Activated T-cell treated with anti-CD3 and anti-CD28 coated beads, Interleukin-2, amount 50 U/mL, for 1 hour (primary cell): ENCODE data around the gene THBD.

ENCODE experiments used
- DNase-seq: peaks from one replicate; pipeline ENCODE4 v3.0.0-alpha.2; 2020

Gene THBD

DNA sequence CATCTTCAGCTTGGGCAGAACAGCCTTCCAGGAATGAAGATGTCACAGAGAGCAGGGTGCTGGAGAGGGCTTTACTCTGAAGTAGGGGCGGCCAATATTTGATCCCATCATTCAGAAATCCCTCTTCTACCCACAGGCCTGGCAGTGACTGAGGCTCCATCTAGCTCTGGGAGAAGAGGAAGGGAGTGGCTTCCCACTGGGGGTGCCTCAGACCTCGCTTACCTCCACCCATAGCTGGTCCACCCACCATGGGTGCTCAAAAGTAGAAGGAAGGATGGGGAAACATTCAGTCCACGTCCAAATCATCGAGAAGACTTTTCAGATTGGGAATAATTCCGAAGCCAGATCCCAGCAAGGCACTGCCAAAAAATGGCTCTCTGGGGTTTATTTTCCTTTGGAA lies 11.8 kb upstream of the THBD start:
- no peak for DNase-seq

DNA sequence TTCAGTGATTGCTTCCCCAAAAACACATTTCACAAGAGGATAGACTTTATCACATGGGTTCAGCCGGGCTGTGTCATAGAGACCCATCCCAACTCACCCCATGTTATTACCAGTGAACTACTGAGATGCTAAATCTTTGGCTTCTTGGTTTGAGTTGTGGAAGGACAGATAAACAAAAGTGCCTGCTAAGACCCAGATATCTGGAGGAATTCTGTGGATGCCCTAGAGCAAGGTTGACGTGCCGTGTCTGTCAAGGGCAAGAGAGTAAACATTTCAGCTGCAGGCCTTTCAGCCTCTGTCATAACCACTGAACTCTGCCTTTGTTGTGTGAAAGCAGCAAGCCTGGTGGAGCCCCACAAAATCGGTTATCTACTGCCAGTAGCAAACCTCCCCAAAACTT lies 11.2 kb upstream of the THBD start:
- DNase-seq = no peak

DNA sequence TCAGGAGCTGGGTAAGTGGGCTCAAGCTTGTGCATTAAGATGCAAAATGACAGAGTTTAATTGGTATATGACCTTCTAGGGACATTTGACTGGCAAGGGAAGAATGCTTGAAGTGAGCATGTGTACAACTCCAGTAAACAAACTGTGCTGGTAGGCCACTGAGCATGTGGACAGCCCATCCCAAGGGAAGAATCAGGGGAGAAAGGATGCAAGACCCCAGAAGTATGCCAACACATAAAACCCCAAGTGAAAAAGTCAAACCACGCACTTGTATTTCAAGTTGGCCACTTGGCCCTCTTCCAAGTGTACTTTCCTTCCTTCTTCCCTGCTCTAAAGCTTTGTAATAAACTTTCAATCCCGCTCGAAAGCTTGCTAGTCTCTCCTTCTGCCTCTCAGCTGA lies 10.4 kb upstream of the THBD start:
- DNase-seq = no peak

DNA sequence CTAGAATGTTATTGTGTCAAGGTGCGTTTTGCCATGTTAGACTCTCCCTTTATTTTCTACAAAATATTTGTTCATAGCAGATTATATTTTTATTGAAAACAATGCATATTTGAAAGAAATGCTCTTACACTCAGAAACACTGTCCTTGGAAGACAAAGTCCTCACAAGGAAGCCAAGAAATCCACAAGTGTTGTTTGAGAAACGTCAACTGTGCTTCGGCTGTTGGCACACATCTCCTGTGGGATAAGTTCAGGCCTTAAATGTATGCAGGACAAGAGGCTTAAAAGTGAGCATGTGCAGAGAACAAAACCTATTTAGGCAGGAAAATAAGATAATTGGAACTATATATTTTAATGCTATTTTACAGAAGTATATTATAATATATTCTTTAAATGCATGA lies 9.5 kb upstream of the THBD start:
- no peak for DNase-seq

DNA sequence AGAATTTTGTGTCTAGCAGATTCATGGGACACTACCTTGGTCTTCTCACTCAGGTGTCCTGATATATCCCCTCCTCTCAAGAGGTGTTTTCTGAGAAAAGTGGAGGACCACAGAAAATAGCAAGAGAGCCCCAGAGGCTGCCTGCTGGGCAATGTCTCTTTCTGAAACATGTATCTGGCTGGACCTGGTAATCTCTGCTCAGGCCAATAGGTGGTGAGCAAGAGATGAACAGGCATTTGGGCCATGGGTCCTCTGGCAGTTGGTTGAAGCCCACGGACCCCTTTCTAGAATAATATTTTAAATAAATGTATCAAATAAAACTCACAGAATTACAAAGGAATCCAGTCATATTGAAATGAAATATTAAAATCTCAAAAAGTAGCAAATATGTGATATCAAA lies 8.8 kb upstream of the THBD start:
- DNase-seq = no peak

DNA sequence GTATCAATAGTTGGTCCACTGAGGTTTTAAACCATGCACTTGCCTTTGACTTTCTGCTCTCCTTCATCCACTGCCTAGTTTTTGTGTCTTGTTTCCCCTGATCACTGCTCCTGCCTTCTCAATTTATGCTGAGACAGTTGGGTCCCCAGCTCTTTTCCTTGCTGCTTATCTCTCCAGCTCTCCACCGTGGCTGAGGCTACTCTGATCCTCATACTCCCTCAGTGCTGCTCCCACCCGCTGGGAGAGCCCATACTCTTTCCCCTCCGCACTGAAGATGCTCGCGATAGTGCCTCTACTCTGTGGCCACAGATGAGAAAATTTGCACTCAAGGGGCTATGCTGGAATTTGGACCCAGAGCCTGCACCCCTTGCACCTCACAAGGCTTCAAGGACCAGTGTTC lies 3.4 kb upstream of the THBD start:
- DNase-seq = no peak

DNA sequence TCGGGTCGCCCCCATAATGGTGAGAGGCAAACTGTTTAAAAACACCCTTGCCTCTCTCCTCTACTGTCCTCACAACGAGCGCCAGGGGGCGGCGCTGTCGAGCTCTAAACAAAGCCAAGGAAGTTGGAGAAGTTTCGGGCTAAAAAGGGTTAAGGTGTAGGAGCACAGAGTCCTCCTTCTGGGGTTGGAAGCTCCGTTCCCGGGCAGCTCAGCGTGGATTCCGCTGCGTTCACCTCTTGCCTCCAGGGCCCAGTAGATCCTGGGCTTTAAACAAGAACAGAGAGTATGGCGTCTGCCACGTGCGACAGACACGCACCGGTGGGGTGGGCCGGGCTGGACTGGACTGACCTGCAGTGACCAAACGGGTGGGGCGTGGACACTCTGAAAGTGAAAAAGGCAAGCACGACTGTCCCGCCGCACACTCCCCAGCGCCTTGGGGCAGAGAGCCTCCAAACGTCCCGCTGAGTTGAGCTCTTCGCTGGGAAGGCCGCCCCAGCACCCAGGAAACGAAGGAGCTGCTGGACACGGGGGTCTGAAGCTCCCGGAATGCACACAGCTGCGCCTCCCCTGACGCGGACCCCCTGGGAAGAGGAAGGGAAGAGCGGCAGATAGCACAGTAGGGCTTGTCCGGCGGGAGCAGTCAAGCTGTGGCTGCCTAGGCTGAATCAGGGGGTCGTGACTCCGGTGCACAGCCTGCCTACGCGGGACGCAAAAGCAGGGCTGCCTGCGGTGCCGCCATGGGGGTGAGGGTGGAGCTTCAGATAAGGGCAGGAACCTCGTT lies 1.6 kb upstream of the THBD start:
- no peak for DNase-seq

DNA sequence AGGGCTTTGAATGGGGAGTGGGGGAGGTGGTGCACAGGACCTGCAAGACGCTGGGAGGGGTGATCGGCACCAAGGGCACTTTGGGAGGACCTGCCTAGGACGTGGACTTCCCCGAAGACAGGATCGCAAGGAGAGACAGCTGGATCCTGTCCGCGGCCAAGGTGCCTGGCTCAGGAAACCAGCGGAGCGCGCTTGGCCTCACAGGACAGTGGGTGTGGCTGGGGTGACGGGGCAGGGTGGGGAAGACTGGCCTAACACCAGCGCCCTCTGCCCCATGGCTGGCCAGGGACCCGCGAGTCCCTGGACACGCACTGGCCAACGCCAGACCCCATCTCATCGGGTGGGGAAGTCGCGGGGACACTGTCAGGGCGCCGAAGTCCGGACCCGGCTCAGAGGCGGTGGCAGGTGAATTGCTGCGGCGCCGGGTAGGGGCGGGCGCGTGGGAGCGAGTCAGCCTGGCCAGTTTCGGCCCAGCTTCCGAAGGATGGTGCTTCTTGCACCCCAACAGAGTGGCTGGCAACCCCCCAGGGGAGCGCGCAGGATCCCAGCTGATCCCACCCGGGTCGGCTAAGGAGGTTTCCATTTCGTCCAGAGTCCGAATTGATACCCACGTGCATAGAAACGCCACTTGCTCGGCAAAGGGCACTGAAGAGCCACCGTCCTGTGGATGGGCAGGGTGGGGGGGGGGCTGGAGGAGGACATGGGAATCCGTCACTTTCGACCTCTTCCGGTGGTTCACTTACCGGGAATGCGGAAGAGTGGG lies 785 bp upstream of the THBD start:
- no peak for DNase-seq

DNA sequence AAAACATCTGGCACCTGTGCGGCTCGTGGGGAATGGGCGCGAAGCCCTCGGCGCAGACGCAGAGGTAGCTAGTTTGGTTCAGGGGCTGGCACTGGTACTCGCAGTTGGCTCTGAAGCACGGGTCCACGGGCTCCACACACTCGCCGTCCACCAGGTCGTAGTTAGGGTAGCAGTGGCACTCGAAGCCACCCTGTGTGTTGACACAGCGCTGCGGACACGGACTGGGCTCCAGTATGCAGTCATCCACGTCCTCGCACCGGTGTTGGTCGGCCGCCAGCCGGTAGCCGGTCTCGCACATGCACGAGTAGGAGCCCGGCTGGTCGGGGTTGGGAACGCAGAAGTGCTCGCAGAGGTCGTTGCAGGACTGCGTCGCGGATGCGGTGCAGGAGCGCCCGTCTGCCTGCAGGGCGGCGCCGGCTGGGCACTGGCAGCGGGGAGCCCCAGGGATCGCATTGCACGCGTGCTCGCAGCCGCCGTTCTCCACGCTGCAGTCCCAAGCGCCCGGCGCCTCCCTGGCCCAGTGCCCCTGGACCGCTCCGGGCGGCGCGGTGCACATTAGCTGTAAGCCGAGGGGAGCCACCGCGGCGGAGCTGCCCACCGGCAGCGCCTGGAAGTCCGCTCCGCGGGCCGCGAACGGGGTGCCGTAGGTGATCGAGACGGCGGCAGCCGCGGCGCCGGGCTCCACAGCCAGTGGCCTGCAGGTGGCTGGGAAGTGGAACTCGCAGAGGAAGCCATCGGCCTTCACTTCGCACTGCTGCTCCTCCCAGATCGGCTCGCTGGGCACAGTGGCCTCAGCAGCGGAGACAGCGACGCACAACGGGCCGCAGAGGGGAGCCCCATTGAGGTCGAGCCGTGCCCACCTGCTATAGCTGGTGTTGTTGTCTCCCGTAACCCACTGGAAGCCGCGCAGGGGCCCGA lies 930 bp downstream of the THBD start:
- no peak for DNase-seq

DNA sequence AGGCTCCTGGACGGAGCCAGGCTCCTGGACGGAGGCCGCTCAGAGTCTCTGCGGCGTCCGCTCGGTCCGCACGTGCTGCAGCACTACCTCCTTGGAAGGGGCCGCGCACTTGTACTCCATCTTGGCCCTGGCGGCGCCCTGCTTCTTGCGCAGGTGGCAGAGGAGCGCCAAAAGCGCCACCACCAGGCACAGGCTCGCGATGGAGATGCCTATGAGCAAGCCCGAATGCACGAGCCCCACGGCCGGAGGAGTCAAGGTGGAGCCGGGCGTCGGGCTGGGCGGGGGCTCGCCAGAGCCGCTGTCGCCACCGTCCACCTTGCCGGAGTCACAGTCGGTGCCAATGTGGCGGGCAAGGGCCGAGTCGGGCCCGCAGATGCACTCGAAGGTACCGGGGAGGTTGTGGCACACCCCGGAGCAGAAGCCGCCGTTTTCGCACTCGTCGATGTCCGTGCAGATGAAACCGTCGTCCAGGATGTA lies 1.7 kb downstream of the THBD start:
- DNase-seq = no peak

DNA sequence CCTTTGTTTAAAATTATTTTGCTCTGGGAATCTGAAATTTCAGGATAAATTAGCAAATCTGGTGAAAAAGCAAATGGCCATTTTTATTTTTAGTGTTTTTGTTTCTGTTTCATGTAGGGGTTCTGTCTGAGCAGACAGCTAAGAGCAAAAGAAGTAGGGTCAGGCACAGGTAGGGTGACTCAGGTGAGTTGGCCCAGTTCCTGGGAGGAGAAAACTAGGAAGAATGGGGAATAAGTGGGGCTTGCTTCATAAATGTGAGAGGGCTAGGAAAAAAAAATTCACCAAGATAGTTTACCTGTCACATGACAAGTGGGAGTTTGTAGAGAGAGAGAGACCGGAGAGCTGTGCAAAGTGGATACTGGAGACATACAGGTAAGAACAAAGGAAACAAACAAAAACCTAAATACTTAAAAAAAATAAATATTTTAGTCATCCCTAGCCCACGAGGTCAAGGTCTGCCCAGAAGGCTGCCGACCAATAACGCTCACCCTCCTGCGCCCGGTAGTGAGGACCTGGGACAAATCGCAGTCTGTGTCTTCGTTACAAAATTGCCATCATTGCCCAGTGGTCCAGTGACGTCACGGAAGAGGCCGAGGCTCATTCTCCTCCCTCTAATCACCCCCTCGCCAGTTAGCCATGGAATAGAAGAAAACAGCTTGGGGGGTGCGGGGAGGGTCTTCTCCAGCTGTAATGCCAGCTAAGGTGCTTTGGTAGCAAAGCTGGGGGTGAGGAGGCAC lies 2.3 kb downstream of the THBD start:
- no peak for DNase-seq

DNA sequence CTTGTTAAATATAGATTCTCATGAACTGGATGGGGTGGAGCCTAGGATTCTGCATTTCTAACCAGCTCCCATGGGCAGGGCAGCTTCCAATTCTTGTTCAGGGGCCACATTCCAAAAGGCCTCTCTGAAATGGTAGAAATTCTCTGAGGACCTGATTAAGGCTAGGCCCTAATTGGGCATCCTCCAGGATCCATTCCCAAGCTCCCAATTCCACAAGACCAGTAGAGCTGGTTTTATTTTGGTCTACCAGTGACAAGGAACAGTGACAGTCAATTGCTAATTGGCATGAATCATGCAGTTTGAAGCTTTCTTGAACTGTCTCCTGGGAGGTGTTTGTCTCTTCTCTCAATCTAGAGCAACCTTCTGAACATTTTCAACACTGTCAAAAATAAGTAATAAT lies 3.0 kb downstream of the THBD start:
- DNase-seq = no peak

DNA sequence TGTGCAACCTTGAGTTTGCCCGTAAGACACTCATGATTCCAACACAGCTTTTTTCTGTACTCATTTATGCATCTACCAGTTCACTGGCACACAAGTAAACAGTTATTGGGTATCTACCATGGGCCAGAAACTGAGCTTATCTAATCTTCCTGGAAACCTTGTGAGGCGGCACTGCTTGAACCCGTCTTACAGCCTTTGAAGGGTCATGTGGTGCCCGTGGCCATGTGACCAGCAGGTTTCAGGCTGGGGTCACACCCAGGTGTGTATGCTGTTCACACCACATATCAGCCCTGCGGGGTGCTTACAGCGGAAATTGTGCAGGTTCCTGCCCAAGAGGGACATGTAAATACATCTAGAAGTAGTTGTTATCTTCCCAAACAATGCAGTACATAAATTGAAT lies 6.1 kb downstream of the THBD start:
- no peak for DNase-seq

DNA sequence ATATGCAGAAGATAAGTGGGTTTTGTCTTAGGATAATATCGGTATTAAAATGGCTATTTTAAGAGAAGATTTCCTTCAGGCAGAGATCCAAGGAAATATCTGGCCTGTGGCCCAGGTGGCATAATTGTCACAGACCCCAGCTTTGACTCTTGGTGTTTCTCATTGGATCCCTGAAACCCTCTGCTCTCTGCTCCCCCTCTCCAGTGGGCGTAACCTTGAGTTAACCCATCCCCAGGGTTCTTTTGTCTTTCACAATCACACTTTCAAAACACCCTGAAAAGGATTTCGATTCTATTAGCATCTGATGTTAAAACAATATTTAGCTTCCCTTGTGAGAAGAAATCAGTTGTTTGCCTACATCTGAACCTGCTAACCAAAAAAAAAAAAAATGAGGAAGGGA lies 7.2 kb downstream of the THBD start:
- DNase-seq = no peak

DNA sequence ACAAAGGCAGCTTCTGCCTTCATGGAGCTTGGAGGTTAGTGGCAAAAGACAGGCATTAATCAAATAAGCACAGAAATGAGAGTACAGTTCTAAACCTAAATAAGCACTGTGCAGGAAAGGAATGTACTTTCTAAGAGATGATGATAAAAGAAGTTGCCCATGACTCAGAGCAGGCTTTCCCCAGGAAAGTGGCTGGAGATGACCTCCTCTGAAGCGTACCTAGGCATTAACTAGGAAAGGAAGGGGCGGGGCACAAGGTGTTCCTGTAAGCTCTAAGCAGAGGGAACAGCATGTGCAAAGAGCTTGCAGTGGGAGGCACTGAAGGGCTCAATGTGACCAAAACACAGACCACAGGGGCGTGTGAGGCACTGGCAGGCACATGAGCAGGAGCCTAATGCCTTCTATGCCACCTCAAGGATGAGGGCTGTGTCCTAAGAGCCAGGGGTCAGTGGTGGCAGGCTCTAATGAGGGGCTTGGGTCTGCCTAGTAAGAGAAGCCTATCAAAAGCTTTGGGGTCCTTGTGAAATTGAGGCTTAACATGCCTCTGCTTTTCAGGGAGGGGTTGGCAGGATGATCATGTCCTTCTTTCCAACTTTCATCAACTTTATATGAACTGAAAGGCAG lies 9.5 kb downstream of the THBD start:
- no peak for DNase-seq

DNA sequence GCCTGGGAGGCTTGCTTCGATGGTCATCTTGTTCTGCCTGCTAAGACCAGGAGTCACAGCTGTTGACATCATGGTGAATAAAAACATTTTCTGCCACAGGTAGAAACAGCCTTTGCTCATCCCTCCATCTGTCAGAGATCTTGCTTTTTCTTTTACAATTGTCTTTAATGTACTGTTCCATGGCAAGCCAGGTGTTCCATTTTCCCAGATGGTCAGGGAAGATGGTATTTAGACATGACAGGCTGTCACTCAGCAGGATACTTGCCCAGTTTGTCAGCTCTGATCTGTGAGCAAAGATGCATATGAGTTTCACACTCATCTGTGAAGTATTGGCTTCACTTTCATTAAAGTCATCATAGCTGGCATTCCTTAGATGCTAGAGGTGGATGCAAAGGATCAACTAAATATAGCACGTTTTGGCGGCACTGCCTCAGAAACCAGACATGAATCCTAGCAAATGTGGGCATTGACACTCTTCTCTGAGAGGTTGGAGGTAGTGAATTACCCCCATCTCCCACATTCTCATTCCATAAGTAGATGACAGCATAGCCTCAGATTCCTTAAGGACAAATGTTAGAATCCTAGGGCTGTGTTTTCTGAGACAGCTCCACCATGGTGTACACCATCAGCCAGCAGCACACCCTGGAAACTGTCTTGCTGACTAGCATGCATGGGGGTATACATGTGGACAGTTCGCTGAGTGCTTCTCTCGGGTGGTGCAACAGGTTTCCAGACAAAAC lies 10.2 kb downstream of the THBD start:
- no peak for DNase-seq

DNA sequence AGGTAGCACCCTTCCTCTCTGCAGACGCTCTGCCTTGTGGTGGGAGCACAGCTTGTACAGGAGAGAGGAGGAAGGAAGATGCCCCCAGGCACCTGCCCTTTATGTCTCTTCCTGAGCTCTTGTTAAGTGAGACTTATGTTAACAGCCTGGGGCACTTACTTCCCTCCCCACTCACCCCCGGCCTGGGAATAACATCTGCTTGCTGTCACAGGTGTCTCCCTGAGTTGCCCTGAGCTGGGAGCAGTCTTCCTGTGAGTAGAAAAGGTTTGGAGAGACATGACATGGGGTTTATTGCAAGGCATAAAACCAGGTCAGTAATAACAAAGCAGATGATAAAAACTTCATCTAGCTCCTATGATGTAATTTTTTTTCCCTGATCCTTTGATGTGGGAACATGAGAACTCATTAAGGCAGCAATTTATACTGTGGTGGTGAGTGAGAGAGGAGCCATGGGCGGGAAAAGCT lies 12.4 kb downstream of the THBD start:
- DNase-seq = no peak

DNA sequence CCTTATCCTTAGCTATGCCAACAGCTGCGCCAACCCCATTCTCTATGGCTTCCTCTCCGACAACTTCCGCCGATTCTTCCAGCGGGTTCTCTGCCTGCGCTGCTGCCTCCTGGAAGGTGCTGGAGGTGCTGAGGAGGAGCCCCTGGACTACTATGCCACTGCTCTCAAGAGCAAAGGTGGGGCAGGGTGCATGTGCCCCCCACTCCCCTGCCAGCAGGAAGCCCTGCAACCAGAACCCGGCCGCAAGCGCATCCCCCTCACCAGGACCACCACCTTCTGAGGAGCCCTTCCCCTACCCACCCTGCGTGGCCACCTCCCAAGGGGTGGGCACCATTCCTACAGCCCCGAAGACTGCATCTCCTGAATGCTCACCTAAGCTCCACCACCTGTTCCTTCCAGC lies 13.1 kb downstream of the THBD start:
- no peak for DNase-seq

DNA sequence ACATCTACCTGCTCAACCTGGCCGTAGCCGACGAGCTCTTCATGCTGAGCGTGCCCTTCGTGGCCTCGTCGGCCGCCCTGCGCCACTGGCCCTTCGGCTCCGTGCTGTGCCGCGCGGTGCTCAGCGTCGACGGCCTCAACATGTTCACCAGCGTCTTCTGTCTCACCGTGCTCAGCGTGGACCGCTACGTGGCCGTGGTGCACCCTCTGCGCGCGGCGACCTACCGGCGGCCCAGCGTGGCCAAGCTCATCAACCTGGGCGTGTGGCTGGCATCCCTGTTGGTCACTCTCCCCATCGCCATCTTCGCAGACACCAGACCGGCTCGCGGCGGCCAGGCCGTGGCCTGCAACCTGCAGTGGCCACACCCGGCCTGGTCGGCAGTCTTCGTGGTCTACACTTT lies 13.7 kb downstream of the THBD start:
- no peak for DNase-seq

DNA sequence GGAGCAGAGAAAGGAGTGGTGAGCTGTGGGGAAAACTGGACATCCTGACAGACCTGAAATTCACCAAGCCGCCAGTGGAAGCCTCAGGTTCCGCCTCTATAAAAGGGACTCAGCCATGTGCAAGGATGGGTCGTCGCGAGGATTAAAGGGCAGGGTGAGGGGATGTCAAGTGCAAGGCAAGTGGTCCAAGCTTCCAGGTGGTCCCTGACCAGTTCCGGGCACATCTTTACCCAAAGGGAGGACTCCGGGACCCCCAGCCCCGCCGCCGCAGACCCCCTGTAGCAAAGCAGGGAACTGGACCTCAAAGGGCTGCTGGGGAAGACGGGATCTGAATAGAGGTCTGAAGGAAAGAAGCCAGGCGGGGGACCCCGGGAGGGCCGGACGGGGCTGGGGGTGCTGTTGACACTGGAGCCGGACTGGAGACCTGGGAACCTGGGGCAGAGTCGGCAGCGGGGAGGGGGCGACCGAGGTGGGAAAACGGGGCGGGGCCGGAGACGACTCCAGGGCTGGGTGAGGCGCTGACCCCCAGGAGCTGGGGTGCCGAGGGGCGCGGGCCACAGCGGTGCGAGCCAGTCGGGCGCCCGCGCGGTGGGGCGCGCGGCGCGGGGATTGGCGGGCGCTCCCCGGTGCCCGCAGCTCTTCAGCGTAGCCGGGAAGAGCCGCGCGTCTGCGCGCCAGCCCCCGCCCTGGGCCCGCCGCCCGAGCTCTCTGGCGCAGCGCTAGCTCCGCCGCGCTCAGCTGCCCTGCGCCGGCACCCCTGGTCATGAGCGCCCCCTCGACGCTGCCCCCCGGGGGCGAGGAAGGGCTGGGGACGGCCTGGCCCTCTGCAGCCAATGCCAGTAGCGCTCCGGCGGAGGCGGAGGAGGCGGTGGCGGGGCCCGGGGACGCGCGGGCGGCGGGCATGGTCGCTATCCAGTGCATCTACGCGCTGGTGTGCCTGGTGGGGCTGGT lies 14.5 kb downstream of the THBD start, which contains the start of gene SSTR4:
SSTR4 (plus strand) TSS at position 592 of the 951 bp plus-strand sequence; CDS start at position 764, 172 bp downstream.
- DNase-seq = no peak
